GM10248 (cell line): ENCODE data around the gene AP1M2.
A peak's percentile ranks its signal among the peaks of the same experiment; 100 is the strongest.
"Not testable (repeated sequence)": the region's sequence is repeated elsewhere in the genome, so short reads cannot be mapped to it uniquely, and the experiment has no call there.

ENCODE experiments used
- CTCF ChIA-PET: fragments of 300-600 bp; sonication (Branson Sonifier 250); formaldehyde crosslinking; extraction: SDS; loops from one replicate; lab custom pipeline; 2021; ENCODE audit warnings: antibody characterized with exemption; lab: Yijun Ruan, JAX
- POLR2A ChIA-PET: fragments of 350-650 bp; sonication (Branson Sonifier 250); formaldehyde crosslinking; extraction: SDS; loops from one replicate; lab custom pipeline; 2020; ENCODE audit warnings: antibody characterized with exemption; lab: Yijun Ruan, JAX
- DNase-seq: peaks from one replicate; pipeline ENCODE4 v3.0.0; 2012; ENCODE audit errors: extremely low spot score
- CTCF ChIP-seq: IDR thresholded peaks from 2 replicates; pipeline ENCODE4 v1.5.1; 2012; ENCODE audit warnings: mild to moderate bottlenecking, low read depth; ENCODE audit errors: extremely low read depth, missing control alignments, control extremely low read depth

The AP1M2 gene

GRCh38 chr19:10544753-10545251, 42.3 kb downstream of the AP1M2 start:
- CTCF ChIA-PET, result interaction anchor here (0.7 kb wide), 1 partner anchor 9 kb away, joined by 3 read pairs; no protein-coding TSS in a partner anchor

GRCh38 chr19:10544242-10544752, 42.8 kb downstream of the AP1M2 start:
- CTCF ChIA-PET, result interaction anchor here (0.7 kb wide), 1 partner anchor 10 kb away, joined by 3 read pairs; no protein-coding TSS in a partner anchor
- TF ChIP-seq CTCF, result no peak
- DNase-seq, result peak; percentile 43
- POLR2A ChIA-PET, result no interaction called here

More at GRCh38 chr19:10544753-10545251, 42.3 kb downstream of the AP1M2 start:
- no peak for TF ChIP-seq CTCF
- DNase-seq, result no peak
- POLR2A ChIA-PET, result no interaction called here

- peak; percentile 97 for DNase-seq
- ChIA-PET CTCF (interaction anchor here (1.0 to 3.4 kb wide), 10 partner anchors 9 to 156 kb away, joined by 3 to 32 read pairs (median 8); partner anchors contain the start of gene S1PR5), POLR2A (no interaction called here)
- no peak for TF ChIP-seq CTCF
These were observed 43.5 kb downstream of the AP1M2 start, which contains the start of gene ATG4D for GRCh38 chr19:10543420-10544241. Gene ATG4D (plus strand): TSS chr19:10543904. CDS start chr19:10544091, 187 bp downstream.

GRCh38 chr19:10543059-10543419, 44.1 kb downstream of the AP1M2 start:
- DNase-seq, result no peak
- TF ChIP-seq CTCF, result no peak
- ChIA-PET POLR2A (no interaction called here), CTCF (interaction anchor here (1.0 to 3.4 kb wide), 11 partner anchors 8 to 157 kb away, joined by 3 to 32 read pairs (median 7); partner anchors contain the start of gene S1PR5)

GRCh38 chr19:10539016-10539415, 48.1 kb downstream of the AP1M2 start:
- POLR2A ChIA-PET, DNase-seq: not testable (repeated sequence)
- CTCF ChIA-PET, result interaction anchor here (1.0 to 1.3 kb wide), 2 partner anchors 14 to 31 kb away, joined by 3 read pairs; no protein-coding TSS in a partner anchor

- TF ChIP-seq CTCF, result no peak
- DNase-seq, result no peak
- POLR2A ChIA-PET, result no interaction called here
- CTCF ChIA-PET, result interaction anchor here (0.8 to 1.3 kb wide), 4 partner anchors 14 to 35 kb away, joined by 3 to 4 read pairs (median 3); no protein-coding TSS in a partner anchor
These were observed 48.7 kb downstream of the AP1M2 start for GRCh38 chr19:10538204-10538983.
